Measurements from ENCODE around the gene NUCB1. TPM values are rescaled to one million over a fixed set of nuclear protein-coding genes. Genes with fewer than 3 reads are reported as not detected.
"Not testable (repeated sequence)": the region's sequence is repeated elsewhere in the genome, so short reads cannot be mapped to it uniquely, and the experiment has no call there.

The NUCB1 gene
- total RNA-seq, 2 donors from 2014 or later: 213 to 270 TPM

DNA sequence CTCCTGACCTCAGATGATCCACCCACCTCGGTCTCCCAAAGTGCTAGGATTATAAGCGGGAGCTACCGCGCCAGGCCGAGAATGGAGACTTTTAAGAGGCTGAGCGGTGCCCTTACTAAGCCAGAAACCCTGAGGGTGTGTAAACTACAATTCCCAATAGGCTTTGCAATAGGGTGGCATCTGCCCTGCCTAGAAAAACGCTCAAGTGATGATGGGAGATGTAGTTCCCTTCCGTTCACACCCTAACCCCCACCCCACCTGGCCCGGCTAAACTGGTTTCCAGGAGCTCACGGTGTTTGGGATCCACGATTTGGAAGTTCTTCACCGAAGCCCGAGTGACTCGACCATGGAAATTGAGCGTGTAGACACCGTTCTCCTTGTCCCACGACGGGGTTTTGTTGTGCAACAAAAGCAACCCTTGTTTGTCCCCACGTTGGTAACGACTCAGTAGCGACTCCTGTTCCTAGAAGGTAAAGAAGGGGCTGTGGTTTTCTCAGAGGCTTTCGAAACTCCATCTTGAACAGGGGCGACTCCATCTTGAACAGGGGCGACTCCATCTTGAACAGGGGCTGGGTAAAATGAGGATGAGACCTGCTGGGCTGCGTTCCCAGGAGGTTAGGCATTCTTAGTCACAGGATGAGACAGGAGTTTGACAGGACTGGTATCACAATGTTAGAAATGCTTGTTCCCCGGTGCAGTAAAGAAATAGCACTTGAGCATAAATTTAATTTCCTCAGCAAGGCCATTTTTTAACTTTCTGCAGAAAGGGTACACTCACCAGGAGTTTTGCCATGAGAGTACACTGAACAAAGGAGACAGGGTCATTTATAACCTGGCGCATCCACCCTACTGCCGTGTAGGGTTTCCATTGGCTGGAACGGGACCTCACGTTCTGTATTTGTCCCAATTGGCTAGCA is 18.1 kb upstream of the NUCB1 start:
- Mint-ChIP-seq H3K9me3 (no peaks in the 10 kb centered on the region), H3K27me3 (no peaks in the 10 kb centered on the region), H3K36me3 (peaks cover 7% of the 10 kb centered on the region), H3K4me3 (no peak overlapping the region), H3K4me1 (ENCODE audit: low read depth in 2 of 2) (peaks cover 14 to 16% of the 10 kb centered on the region in 2 donors), H3K27ac (no peak overlapping the region)
- DNase-seq (ENCODE audit: low spot score) (no peak), ATAC-seq (peak; percentile 59 to 64)

DNA sequence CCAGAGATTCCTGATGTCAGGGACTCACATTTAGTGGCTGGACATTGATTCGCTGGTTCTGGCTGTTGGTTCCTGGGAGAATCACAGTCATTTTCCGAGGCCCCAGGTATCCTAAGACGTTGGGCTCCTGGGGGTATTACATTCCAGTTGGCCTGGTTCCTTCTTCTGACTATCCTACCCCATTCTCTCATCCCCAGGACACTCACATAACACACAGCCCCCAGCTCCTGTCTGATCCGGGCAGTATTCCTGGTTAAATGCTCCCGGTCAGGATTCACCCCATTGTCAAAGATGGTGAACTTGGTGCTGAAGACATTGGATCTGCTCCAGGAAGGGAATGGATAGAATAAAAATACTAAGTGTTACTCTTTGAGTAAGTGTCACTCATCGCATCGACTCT is 16.4 kb upstream of the NUCB1 start:
- no peak overlapping the region for H3K4me3 Mint-ChIP-seq
- ATAC-seq (no peak), DNase-seq (ENCODE audit: low spot score) (no peak)
- no peak overlapping the region for H3K27ac Mint-ChIP-seq
- no peaks in the 10 kb centered on the region for H3K36me3 Mint-ChIP-seq
- H3K9me3 Mint-ChIP-seq: no peaks in the 10 kb centered on the region
- no peaks in the 10 kb centered on the region for H3K27me3 Mint-ChIP-seq
- peaks cover 0 to 6% of the 10 kb centered on the region in 2 donors for H3K4me1 Mint-ChIP-seq (ENCODE audit: low read depth in 2 of 2)

DNA sequence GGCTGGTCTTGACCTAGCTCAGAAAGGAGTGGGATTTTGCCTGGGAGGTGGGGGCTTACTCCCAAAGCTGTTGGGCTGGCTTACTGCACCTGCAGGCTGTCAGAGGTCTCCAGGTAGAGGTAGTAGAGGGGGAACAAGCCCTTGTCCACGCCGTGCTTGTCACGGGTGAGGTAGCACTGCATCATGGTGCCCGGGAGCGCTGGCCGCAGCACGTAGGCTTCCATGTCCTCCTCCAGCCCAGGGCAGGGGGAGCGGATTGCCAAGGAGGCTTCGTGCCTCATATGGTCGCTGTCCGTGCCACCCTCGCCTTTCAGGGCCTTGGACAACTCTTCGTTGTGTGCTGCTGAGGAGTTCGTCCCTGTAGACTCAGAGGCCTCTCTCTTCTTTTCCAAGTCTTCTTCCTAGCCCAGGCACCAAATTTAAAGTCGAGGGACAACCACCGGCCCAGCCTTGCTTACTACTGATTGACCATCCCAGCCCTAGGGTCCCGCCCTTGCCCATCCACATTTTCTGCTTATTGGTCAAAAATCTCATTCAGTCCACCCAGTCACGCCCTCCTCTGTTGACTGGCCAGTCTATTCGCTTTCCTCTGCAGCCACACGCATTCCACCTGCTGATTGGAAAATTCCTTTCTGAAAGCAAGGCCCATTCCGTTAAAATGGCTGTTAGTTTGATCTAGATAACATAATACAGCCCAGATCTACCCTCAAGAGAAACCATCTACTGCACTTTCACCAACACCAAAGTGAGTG is 12.1 kb upstream of the NUCB1 start:
- H3K4me3 Mint-ChIP-seq: no peak overlapping the region
- peaks cover 0 to 13% of the 10 kb centered on the region in 2 donors for H3K27me3 Mint-ChIP-seq
- H3K27ac Mint-ChIP-seq: peak overlapping the region in 1 of 2 donors; percentile 21
- peaks cover 0 to 6% of the 10 kb centered on the region in 2 donors for H3K4me1 Mint-ChIP-seq (ENCODE audit: low read depth in 2 of 2)
- peak in 1 of 2 donors; percentile 2 for ATAC-seq
- no peaks in the 10 kb centered on the region for H3K36me3 Mint-ChIP-seq
- H3K9me3 Mint-ChIP-seq: no peaks in the 10 kb centered on the region
- no peak for DNase-seq (ENCODE audit: low spot score)

DNA sequence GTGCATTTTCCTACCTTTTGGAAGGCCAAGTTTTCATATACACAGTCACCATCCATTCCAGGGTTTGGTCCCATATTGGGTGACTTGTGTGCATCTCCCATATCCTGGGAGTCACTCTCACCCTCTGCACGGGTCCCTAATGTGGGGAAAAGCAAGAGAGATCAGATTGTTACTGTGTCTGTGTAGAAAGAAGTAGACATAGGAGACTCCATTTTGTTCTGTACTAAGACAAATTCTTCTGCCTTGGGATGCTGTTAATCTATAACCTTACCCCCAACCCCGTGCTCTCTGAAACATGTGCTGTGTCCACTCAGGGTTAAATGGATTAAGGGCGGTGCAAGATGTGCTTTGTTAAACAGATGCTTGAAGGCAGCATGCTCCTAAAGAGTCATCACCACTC is 10.6 kb upstream of the NUCB1 start:
- not testable (repeated sequence) for ATAC-seq; H3K9me3 Mint-ChIP-seq; H3K27ac Mint-ChIP-seq; DNase-seq (ENCODE audit: low spot score); H3K4me3 Mint-ChIP-seq; H3K36me3 Mint-ChIP-seq; H3K4me1 Mint-ChIP-seq (ENCODE audit: low read depth in 2 of 2)
- peaks cover under 1 to 17% of the 10 kb centered on the region in 2 donors for H3K27me3 Mint-ChIP-seq

DNA sequence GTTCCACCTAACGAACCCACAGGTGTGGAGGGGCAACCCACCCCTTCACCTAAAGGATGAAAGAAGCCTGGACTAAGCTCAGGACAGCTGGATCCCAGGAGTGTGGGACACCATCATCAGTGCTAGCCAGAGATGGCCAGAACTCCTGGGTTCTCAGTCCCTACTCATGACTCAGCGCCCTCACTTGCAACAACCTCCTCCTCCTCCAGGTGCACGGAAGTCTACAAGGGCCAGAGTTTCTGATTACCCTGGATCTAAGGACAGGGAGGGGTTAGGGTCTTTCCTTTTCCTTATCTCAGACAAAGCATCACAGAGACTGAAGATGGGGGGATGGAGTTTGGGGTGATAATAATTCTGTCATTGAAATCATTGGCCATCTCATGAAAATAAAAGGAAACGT is 9.6 kb upstream of the NUCB1 start:
- no peaks in the 10 kb centered on the region for H3K36me3 Mint-ChIP-seq
- H3K4me1 Mint-ChIP-seq (ENCODE audit: low read depth in 2 of 2): peaks cover 0 to 3% of the 10 kb centered on the region in 2 donors
- ATAC-seq: no peak

DNA sequence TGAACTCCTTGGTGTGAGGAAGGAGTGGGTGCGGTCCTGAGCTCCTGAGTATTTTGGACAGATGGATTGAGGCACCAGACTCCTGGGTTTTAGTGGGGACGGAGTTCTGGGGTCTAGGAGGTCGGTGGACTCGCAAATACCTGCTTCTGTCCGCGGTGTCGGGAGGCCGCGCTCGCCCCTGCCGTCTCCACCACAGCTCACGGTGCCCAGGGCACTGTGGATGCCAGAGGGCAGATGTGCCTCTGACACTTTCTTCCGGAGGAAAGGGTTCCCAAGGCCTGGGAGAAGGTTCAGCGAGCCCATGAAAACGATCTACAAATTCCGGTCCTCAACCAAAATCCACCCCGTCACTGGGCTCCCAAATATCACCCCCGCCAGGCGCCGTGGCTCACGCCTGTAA is 4.9 kb upstream of the NUCB1 start:
- peak overlapping the region in 1 of 2 donors; percentile 82 for H3K27ac Mint-ChIP-seq
- no peaks in the 10 kb centered on the region for H3K9me3 Mint-ChIP-seq
- no peak for DNase-seq (ENCODE audit: low spot score)
- H3K36me3 Mint-ChIP-seq: no peaks in the 10 kb centered on the region
- peaks cover 9 to 25% of the 10 kb centered on the region in 2 donors for H3K4me1 Mint-ChIP-seq (ENCODE audit: low read depth in 2 of 2)
- H3K27me3 Mint-ChIP-seq: peaks cover 7 to 29% of the 10 kb centered on the region in 2 donors
- no peak overlapping the region for H3K4me3 Mint-ChIP-seq
- ATAC-seq: no peak

More for the DNA sequence above, 9.6 kb upstream of the NUCB1 start:
- no peak overlapping the region for H3K4me3 Mint-ChIP-seq
- DNase-seq (ENCODE audit: low spot score): no peak
- H3K27me3 Mint-ChIP-seq: peaks cover 7 to 22% of the 10 kb centered on the region in 2 donors
- H3K9me3 Mint-ChIP-seq: no peaks in the 10 kb centered on the region
- no peak overlapping the region for H3K27ac Mint-ChIP-seq

DNA sequence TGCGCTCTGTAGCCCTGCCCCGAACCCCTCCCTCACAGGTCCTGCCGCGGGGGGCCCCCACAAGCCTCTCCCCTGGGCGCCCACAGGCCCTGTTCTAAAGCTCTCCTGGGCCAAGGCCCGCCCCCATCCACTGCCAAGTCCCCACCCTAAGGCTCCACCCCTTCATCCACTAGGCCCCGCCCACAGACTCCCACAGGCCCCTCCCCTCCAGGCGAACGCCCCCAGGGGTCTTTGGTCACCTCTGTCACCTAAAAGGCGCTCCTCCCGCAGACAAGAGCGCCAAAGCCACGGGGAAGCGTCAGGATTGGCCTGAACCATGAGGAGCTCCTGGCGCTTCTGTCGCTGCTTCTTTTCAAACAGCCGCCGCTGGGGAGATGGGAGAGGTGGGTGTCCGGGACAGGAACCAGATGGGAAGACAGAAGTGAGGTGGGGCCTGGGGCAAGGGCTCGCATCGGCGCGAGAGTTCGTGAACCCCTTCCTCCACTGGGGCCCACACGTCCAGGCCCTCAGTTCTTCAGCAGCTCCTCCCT is 3.9 kb upstream of the NUCB1 start:
- peak overlapping the region in 1 of 2 donors; percentile 82 for H3K27ac Mint-ChIP-seq
- H3K9me3 Mint-ChIP-seq: no peaks in the 10 kb centered on the region
- H3K4me3 Mint-ChIP-seq: peak overlapping the region; percentile 27
- peaks cover 15 to 29% of the 10 kb centered on the region in 2 donors for H3K4me1 Mint-ChIP-seq (ENCODE audit: low read depth in 2 of 2)
- peaks cover 7 to 24% of the 10 kb centered on the region in 2 donors for H3K27me3 Mint-ChIP-seq
- no peaks in the 10 kb centered on the region for H3K36me3 Mint-ChIP-seq
- ATAC-seq (peak in 1 of 2 donors; percentile 43), DNase-seq (ENCODE audit: low spot score) (no peak)

DNA sequence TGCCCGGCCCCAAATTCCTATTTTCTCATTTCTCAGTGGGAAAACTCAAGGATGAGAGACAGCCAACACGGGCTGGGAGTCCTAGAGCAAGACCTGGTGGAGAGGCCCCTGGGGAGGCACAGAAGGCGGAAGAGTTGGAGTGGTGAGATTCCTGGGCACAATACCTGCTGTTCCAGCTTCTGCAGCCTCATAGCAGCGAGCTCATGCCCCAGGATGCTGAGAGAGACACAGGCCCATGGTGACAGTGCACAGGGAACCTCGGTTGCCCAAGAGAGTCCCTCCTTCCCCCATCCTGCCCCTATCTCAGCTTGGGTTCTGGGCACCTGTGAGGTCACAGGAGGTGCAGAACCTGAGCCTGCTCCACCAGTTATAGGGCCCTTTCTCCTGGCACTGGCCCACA is 2.9 kb upstream of the NUCB1 start:
- Mint-ChIP-seq H3K9me3 (no peaks in the 10 kb centered on the region), H3K4me3 (no peak overlapping the region), H3K4me1 (ENCODE audit: low read depth in 2 of 2) (peaks cover 24 to 35% of the 10 kb centered on the region in 2 donors), H3K36me3 (no peaks in the 10 kb centered on the region), H3K27ac (peak overlapping the region in 1 of 2 donors; percentile 82), H3K27me3 (peaks cover 7 to 17% of the 10 kb centered on the region in 2 donors)
- DNase-seq (ENCODE audit: low spot score): no peak
- no peak for ATAC-seq

DNA sequence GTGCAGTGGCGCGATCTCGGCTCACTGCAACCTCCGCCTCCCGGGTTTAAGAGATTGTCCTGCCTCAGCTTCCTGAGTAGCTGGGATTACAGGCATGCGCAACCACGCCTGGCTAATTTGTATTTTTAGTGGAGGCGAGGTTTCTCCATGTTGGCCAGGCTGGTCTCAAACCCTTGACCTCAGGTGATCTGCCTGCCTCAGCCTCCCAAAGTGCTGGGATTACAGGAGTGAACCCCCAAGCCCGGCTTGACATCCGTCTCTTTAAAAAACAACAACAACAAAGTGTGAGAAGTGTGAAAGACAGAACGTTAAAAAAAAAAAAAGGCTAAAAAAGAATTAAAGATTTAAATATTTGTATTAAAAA is 744 bp upstream of the NUCB1 start:
- DNase-seq (ENCODE audit: low spot score); ATAC-seq; H3K9me3 Mint-ChIP-seq; H3K36me3 Mint-ChIP-seq: not testable (repeated sequence)
- peaks cover 30 to 45% of the 10 kb centered on the region in 2 donors for H3K4me1 Mint-ChIP-seq (ENCODE audit: low read depth in 2 of 2)
- H3K4me3 Mint-ChIP-seq: peak overlapping the region; percentile 98
- peak overlapping the region; percentile 91 to 99 for H3K27ac Mint-ChIP-seq
- H3K27me3 Mint-ChIP-seq: peaks cover 7 to 12% of the 10 kb centered on the region in 2 donors

DNA sequence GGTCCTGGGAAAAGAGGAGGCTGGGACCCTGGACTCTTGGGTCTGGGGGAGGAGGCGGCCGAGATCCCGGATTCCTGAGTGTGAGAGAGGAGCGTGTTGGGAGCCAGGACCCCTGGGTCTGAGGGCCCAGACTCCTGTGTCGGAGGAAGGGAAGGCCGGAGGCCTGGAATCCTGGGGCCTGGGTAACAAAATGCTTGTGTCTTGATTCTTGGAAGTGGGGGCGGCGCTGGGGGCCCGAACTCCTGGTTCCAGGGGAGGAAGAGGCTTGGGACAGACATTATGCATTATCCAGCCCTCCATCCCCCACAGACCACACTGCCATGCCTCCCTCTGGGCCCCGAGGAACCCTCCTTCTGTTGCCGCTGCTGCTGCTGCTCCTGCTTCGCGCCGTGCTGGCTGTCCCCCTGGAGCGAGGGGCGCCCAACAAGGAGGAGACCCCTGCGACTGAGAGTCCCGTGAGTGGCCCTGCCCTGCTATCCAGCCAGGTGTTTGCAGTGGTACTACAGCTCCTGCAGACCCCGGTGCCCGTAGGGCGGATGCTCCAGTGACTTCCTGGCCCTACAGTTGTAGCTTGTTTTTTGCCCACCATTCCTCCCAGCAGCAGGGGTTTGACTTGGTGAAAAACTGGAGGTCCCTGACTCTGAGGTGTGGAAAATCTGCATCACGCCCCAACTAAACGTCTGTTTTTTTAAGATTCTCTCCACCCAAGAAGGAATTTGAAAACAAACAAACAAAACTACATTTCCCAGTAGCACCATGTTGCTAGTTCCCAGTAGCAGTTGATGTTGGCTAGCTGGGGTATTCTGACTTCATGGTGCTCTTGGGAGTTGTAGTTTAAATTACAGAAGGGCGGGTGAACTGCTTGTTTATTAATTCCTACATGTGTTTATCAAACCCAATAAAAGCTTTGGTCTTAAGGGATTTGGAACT is 630 bp downstream of the NUCB1 start:
- H3K27me3 Mint-ChIP-seq: peaks cover 0 to 6% of the 10 kb centered on the region in 2 donors
- DNase-seq (ENCODE audit: low spot score): no peak

DNA sequence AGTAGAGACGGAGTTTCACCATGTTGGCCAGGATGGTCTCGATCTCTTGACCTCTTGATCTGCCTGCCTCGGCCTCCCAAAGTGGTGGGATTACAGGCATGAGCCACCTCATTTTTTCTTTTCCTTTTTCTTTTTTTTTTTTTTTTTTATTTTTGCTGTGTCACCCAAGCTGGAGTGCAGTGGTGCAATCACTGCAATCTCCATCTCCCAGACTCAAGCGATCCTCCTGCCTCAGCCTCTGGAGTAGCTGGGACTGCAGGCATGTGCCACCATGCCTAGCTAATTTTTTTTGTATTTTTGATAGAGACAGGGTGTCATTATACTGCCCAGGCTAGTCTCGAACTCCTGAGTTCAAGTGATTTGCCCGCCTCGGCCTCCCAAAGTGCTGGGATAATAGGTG is 2.2 kb downstream of the NUCB1 start:
- H3K36me3 Mint-ChIP-seq; DNase-seq (ENCODE audit: low spot score); H3K27me3 Mint-ChIP-seq; ATAC-seq; H3K9me3 Mint-ChIP-seq: not testable (repeated sequence)
- peaks cover 30% of the 10 kb centered on the region in 2 donors for H3K4me1 Mint-ChIP-seq (ENCODE audit: low read depth in 2 of 2)
- peak overlapping the region; percentile 56 to 57 for H3K27ac Mint-ChIP-seq
- peak overlapping the region; percentile 98 for H3K4me3 Mint-ChIP-seq

More for the DNA sequence above, 630 bp downstream of the NUCB1 start:
- ATAC-seq: peak in 1 of 2 donors; percentile 10
- Mint-ChIP-seq H3K9me3 (no peaks in the 10 kb centered on the region), H3K4me1 (ENCODE audit: low read depth in 2 of 2) (peaks cover 30 to 41% of the 10 kb centered on the region in 2 donors), H3K27ac (peak overlapping the region; percentile 91 to 99), H3K4me3 (peak overlapping the region; percentile 98), H3K36me3 (no peaks in the 10 kb centered on the region)

DNA sequence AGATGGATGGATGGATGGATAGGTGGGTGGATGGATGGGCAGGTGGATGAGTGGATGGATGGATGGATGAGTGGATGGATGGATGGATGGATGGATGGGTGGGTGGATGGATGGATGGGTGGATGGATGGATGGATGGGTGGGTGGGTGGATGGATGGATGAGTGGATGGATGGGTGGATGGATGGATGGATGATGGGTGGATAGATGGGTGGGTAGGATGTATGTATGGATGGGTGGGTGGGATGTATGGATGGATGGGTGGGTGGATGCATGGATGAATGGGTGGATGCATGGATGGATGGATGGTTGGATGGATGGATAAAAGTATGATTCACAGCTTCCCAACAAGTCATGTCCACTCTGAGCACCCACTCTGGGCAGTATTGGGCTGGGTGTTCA is 3.7 kb downstream of the NUCB1 start:
- H3K9me3 Mint-ChIP-seq, H3K27me3 Mint-ChIP-seq: not testable (repeated sequence)

DNA sequence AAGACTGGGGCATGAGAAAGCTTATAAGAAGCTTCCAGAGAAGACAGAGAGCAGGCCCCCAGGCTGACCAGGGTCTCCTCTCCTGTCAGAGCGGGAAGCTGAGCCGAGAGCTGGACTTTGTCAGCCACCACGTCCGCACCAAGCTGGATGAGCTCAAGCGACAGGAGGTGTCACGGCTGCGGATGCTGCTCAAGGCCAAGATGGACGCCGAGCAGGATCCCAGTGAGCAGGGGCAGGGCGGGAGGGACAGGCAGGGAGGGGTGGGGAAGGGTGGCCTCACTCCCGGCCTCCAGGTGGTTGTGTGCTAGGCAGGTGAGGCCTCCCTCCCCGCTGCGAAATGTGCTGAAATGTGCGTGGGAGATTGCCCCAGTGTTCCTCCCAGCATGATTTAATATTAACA is 5.6 kb downstream of the NUCB1 start:
- H3K4me3 Mint-ChIP-seq: no peak overlapping the region
- ATAC-seq (no peak), DNase-seq (ENCODE audit: low spot score) (no peak)
- H3K27me3 Mint-ChIP-seq: no peaks in the 10 kb centered on the region
- no peak overlapping the region for H3K27ac Mint-ChIP-seq
- H3K4me1 Mint-ChIP-seq (ENCODE audit: low read depth in 2 of 2): peaks cover 19% of the 10 kb centered on the region in 2 donors
- H3K9me3 Mint-ChIP-seq: no peaks in the 10 kb centered on the region
- no peaks in the 10 kb centered on the region for H3K36me3 Mint-ChIP-seq

More for the DNA sequence above, 3.7 kb downstream of the NUCB1 start:
- not testable (repeated sequence) for H3K27ac Mint-ChIP-seq; H3K36me3 Mint-ChIP-seq; DNase-seq (ENCODE audit: low spot score); H3K4me3 Mint-ChIP-seq; ATAC-seq
- H3K4me1 Mint-ChIP-seq (ENCODE audit: low read depth in 2 of 2): peaks cover 30% of the 10 kb centered on the region in 2 donors
